ENCODE results near the gene AUTS2.
A peak's percentile ranks its signal among the peaks of the same experiment; 100 is the strongest.

The AUTS2 gene

DNA sequence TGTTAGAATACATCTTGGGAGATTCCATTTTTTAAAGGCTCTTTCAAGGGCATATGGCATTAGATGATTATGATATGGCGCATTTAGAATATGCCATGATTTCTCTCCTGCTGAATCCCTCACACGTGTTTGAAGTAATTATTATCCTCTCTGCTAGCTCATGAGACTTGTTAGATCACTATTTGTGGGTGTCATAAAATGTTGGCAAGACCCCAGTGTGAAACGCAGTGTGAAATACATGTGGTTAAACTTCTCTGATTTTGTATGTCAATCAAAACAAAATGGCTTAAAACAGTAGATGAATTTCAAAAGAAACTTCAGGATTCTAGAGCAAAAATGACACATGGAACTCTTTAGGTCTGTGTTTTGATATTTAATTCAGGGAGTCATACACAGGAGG is 560.8 kb downstream of the AUTS2 start:
- DNase-seq: no peak

DNA sequence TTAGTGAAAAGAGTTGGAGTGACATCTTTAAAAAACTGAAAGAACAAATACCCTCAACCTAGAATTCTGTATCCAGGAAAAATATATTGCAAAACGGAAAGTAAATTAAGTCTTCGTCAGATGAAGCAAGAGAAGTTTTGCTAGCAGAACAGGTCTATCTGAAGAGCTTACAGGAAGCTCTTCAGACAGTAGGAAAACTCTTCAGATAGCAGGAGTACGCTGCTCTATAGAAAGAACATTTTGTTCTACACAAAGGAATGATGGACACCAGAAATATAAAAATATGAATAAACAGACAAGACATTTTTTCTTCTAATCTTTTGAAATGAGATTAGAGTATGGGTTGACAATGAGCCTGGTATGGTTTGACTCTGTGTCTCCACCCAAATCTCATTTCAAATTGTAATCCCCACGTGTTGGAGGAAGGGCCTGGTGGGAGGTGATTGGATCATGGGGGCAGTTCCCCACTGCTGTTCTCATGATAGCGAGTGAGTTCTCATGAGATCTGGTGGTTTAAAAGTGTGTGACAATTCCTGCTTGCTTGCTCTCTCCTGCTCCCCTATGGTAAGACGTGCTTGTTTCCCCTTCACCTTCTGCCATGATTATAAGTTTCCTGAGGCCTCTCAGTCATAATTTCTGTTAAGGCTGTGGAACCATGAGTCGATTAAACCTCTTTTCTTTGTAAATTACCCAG is 567.3 kb downstream of the AUTS2 start:
- peak; percentile 46 for DNase-seq

DNA sequence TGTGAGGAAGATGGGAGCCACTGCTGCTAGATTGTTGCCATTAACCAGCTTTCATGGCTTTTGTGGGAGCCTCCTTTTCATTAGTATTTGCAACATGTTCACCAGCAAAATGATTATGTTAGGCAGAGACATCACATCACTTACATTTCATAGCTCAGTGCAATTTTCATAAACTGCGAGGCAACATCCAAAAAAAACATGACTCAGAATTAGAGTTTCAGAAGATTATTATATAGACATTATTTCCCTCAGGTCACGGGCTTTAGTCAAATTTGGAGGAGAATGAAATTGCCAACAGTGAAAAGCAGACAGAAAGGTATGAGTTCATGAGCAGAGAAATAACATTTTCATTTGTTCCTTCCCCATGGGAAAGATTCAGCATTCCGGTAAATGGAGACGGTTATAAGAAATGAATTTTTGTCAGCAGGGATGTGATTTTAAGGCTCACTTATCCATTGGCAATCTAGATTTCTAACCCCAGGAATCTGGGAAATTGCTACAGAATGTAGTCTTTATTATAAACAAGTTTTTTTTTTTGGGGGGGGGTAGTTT is 573.2 kb downstream of the AUTS2 start:
- no peak for DNase-seq

- DNase-seq: no peak
These were observed 578.9 kb downstream of the AUTS2 start for GRCh38 chr7:70177166-70177565.

GRCh38 chr7:70178211-70178610 is 579.9 kb downstream of the AUTS2 start:
- DNase-seq: no peak

DNA sequence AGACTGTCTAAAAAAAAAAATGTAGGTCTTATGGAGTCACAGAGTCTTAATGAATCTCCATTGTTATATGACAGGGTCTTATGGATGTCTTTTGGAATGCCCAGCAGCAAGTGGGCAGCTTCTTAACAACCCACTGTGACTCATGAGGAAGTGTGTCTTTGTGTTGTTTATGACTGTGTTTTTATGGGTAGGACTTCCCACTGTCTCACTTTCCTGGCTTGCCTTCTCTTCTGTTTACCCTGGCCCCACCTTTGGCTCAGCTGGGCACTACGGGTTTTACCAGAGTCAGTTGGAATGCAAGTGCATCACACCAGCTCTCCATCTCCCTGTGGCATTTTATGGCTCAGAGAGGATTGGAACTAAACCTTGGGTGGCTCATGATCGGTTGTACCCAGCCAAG is 580.5 kb downstream of the AUTS2 start:
- DNase-seq: peak; percentile 48

- no peak for DNase-seq
These were observed 584.2 kb downstream of the AUTS2 start for GRCh38 chr7:70182521-70182920.

GRCh38 chr7:70183278-70183677 is 585.0 kb downstream of the AUTS2 start:
- DNase-seq: no peak

DNA sequence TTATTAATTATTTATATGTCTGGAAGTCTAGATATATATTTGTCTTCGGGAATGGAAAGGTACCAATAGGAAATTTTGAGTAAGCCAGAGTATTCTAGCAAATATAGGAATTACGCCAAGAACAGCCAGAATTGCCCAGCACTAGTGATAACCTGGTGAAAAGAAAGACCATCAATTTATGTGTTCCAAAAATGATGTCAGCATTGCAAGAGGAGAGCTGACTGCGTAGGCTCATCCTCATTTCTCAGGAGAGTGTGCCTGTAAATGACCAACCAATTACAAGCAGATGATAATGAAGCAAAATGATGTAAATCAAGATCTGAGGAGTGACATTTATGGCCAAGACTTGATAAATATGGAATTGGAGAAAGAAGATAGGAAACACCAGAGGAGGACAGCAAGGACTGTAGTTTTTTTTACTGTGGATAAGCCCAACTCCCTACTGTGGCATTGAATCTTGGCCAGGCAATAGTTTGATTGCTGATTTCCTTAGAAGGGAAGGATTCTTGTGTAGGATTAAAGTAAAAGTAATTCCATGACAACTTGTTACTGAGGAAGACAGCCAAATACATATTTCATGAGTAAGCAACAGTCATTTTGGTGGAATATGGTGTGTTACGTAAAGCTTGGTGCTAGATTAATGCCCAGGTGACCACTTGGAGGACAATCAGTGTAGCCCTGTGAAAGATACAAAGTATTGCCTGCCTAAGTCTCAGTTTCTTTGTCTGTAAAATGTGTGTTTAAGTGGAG is 590.8 kb downstream of the AUTS2 start:
- no peak for DNase-seq

DNA sequence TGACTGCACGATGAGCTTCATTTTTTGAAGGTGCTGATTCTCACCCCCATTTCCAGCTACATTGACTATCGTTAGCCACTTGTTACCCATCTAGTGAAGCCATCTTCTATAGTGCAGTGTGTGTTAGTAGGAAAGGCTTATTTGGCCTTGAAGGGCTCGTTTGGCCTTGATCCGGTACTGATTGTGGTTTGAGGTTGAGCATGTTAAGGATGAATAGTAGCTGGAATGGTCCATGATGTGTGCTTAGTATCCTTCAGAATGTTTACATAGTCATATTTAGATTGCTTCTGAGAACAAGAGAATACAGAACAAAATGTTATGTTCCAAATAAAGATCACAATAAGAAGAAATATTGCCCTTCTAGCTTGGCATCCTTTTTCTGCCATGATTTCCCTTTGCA is 591.5 kb downstream of the AUTS2 start:
- no peak for DNase-seq

GRCh38 chr7:70190281-70190680 is 592.0 kb downstream of the AUTS2 start:
- no peak for DNase-seq

DNA sequence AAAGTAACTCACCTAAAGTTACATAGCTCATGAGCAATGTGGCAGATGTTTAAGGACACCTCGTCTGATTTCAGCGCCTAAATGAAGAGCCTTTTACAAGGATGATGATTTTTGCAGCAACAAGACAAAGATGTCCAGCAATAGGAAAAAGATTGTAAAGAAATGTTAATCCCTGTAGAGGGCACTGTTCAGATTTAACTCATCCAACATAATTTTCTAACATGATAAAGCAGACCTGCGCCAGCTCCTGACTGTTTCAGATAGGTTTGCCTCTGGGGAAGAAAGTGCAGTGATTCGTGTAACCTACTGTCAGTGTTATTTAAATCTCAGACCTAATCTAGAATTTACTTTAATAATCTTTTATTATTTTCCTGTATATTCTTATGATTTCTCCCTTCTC is 595.2 kb downstream of the AUTS2 start:
- peak; percentile 57 for DNase-seq

GRCh38 chr7:70208236-70209063 is 610.2 kb downstream of the AUTS2 start:
- no peak for DNase-seq

- no peak for DNase-seq
These were observed 612.1 kb downstream of the AUTS2 start for GRCh38 chr7:70210200-70210935.

GRCh38 chr7:70210936-70211310 is 612.6 kb downstream of the AUTS2 start:
- DNase-seq: no peak

DNA sequence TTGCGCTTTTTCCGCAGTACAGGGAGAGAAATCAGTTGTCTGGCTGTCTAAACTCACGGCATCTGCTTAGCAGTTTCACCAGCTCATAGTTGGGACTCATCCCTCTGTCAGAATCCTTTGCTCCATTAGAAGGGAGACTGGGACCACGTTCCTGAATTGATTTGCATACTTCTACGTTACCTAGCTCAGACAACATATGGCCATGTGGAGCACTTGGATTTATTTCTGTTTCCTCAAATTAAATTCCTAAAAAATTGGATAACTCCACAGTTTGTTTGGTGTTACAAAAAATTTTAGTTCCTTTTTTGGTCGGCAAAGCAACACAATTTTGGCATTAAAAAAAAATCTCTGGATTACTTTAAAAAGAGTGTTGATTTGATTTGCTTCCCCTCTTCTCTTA is 614.0 kb downstream of the AUTS2 start:
- no peak for DNase-seq

DNA sequence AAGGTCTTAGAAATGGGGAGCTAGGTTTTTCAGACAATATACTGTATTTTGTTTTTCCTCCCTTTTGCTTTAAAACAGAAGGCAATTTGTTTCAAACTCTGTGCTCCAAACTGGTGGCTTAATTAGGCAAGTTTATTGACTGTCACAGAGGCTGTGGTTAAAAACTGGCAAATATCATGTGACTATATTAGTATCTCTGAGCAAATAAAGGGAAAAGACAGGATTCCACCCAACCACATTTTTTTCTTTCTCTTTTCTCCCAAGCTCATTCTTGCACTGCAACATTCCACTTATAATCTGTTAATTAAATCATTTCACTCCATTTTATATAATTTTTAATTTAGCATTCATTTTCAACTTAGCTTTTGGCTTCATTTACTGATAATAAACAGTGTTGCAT is 615.8 kb downstream of the AUTS2 start:
- DNase-seq: no peak

GRCh38 chr7:70215491-70215890 is 617.2 kb downstream of the AUTS2 start:
- DNase-seq: no peak

DNA sequence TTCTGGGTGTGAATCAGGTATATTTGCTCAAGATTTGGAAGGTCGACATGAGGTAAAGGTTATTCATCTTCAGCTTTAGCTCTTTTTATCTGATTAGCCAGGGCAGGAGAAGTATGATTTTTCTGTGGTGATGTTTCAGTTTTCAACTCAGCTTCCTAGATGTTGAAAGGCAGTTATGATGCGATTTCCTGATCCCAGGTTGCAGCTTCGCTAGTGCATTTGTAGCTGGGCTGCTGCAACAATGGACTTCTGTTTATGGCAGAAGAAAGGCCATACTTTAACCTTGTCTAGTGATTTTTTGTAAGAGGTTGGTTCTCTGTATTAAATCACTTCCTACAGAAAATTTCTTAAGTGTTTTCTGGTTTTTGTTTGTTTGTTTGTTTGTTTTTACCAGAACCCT is 619.3 kb downstream of the AUTS2 start:
- no peak for DNase-seq

- DNase-seq: no peak
These were observed 619.7 kb downstream of the AUTS2 start for GRCh38 chr7:70218006-70218405.

- DNase-seq: no peak
These were observed 620.8 kb downstream of the AUTS2 start for GRCh38 chr7:70219061-70219460.

- DNase-seq: peak; percentile 23
These were observed 631.0 kb downstream of the AUTS2 start for GRCh38 chr7:70229242-70229641.

DNA sequence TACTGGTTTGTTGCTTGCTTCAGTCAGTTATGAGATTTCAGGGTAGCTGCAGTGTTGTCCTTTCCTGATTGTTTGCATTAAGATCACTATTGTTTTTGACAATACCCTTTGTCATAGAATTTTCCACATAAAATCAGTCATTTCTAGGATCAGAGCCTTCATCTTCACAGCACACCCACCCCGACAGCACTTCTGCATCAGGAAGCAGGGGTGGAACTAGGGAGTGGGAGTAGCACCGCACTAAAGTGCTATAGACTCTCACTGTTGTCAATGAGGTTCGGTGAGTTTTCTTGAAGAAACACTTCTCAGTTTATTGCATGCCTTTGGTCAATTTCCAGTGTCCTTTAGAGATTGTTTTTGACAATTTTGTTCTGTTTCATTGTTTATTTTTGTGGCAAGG is 632.5 kb downstream of the AUTS2 start:
- no peak for DNase-seq
